Mammary epithelial cell (primary cell): ENCODE measurements around the gene IFITM5.

ENCODE experiments used
- EZH2 ChIP-seq: IDR thresholded peaks from 2 replicates; pipeline ENCODE4 v1.6.1; 2012; ENCODE audit warnings: low read length, inconsistent platforms, borderline replicate concordance
- TF ChIP-seq, protein P1 (sequence below), 2 donors: IDR thresholded peaks in 1 of 2; conservative IDR thresholded peaks in 1 of 2; 2 replicates each; pipeline ENCODE4 v1.5.1; 2011 to 2012; ENCODE audit warnings: inconsistent platforms in 2 of 2, low read length in 2 of 2, mild to moderate bottlenecking in 2 of 2, control low read depth in 1 of 2, low read depth in 1 of 2; ENCODE audit not compliant: insufficient read depth in 1 of 2; ENCODE audit errors: extremely low read depth in 1 of 2

- TF ChIP-seq, protein P1, sequence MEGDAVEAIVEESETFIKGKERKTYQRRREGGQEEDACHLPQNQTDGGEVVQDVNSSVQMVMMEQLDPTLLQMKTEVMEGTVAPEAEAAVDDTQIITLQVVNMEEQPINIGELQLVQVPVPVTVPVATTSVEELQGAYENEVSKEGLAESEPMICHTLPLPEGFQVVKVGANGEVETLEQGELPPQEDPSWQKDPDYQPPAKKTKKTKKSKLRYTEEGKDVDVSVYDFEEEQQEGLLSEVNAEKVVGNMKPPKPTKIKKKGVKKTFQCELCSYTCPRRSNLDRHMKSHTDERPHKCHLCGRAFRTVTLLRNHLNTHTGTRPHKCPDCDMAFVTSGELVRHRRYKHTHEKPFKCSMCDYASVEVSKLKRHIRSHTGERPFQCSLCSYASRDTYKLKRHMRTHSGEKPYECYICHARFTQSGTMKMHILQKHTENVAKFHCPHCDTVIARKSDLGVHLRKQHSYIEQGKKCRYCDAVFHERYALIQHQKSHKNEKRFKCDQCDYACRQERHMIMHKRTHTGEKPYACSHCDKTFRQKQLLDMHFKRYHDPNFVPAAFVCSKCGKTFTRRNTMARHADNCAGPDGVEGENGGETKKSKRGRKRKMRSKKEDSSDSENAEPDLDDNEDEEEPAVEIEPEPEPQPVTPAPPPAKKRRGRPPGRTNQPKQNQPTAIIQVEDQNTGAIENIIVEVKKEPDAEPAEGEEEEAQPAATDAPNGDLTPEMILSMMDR (conservative IDR thresholded peaks at IDR 0.05 in 1 of 2, IDR thresholded peaks at IDR 0.05 in 1 of 2; ENCODE audit: extremely low read depth in 1 of 2, insufficient read depth in 1 of 2, low read depth in 1 of 2, low read length in 2 of 2), result no peak
- no peak for TF ChIP-seq EZH2
Observed at GRCh38 chr11:330694-331357, 31.5 kb upstream of the IFITM5 start.
